Posterior vena cava (tissue), 2 donors: ENCODE data around the gene ACR. TPM values are rescaled to one million over a fixed set of nuclear protein-coding genes. Genes with fewer than 3 reads are reported as not detected.
"Not testable (repeated sequence)": the region's sequence is repeated elsewhere in the genome, so short reads cannot be mapped to it uniquely, and the experiment has no call there.

ENCODE experiments used
- DNase-seq: peaks from one replicate; pipeline ENCODE4 v3.0.0-alpha.2; 2020; ENCODE audit warnings: low spot score
- intact Hi-C, 2 donors: fragments of 100-400 bp; cut with DNase I; formaldehyde crosslinking; loops; one replicate each; pipeline versions ENCODE4 v1.14.1 to v1.14.2; 2022 to 2023
- total RNA-seq, 2 donors: library from RNA; stranded (reverse); fragmentation: NEBNext Ultra II Directional; extraction: Animal tissue kit (Norgen Biotek cat#: 25700); gene quantifications; one replicate each; pipeline ENCODE4 v1.2.1, GENCODE V29; 2021
- donor health status: DM: yes; HTN: yes; CAD: no.
- donor health status: DM: yes; HTN: yes; CAD: no.

The ACR gene
- total RNA-seq, 2 donors from 2014 or later: 0.65 to 2.6 TPM

DNA sequence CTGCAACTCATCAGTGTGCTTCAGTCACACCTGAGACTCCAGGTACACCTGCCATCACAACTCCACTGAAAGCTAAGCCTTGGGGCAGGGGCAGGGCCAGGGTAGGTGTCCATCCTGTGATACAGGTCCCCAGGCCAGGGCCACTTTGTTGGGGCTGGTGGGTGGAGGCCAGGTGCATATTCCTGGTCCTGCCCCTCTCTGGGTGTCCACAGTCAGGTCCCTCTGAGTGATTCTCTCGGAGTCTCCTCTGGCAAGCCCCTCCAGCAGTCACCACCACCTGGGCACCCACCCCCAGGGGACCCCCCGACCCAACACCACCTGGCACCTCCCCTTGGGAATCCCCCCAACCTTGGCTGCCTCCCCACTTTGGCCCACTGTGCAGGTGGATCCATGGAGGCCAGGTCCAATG is 9.5 kb upstream of the ACR start:
- intact Hi-C loops: no loop called here
- peak; percentile 72 for DNase-seq

DNA sequence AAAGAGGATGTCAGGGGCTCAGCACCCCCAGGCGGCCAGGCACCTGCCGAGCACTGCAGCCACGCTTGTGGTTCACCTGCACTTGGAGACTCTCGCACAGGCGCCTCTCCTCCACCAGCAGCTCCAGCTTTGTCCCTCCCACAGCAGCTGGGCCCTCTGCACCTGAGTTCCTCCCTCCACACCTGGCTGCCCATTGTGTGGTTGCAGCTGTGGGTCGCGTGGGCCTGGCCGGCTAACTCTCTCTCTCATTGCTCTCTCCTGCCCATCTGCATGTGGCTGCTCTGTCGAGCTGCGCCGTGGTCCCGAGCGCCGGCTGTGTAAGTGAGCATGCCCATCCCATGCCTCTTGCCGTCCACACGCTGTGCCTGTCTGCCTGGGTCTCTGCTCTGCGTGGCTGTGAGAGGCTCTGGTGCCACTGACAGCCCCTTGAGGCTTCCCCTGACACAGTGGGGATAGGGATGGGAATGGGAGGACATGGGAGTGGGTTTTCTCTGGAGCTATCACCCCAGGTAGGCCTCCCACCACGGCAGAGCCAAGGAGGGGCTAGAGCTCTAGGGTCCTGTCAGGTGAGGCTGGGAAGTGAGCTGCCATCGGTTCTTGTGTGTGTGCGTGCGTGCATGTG is 8.5 kb upstream of the ACR start:
- DNase-seq: peak; percentile 70
- intact Hi-C loops: no loop called here

DNA sequence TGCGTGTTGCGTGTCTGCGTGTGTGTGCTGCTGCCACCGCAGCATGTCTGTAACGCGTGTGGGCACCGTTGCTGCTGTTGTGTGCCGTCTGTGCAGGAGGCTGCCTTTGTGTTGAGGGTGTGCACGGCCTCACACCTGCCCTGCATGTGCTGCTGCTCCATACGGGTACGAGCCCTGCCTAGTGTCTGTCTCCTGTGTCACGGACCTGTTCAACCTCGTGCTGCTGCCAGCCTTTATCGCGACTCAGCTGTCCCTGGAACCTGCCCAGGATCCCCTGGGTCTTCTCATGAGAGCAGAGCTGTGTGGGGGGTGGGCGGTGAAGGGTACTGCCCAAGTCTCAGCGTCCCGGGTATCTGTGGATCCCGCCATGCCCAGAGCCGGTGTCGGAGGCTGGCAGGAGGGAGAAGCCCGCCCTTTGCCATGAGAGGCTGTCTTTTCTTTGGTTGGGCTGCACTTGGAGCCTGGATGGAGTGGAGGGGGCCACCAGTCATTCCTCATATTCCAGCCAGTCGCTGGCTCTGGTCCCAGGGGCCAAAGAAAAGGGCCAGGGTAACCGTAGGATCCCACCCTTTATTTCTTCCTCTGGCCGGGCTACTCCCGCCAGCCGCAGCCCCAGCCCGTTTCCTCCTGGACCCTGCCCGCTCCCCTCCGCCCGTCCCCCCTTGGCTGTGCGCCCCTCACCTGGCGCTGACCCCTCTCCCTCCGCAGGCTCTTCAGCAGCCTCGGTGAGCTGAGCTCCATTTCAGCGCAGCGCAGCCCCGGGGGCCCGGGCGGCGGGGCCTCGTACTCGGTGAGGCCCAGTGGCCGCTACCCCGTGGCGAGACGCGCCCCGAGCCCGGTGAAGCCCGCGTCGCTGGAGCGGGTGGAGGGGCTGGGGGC is 7.8 kb upstream of the ACR start:
- peak; percentile 72 for DNase-seq
- intact Hi-C loops: no loop called here

DNA sequence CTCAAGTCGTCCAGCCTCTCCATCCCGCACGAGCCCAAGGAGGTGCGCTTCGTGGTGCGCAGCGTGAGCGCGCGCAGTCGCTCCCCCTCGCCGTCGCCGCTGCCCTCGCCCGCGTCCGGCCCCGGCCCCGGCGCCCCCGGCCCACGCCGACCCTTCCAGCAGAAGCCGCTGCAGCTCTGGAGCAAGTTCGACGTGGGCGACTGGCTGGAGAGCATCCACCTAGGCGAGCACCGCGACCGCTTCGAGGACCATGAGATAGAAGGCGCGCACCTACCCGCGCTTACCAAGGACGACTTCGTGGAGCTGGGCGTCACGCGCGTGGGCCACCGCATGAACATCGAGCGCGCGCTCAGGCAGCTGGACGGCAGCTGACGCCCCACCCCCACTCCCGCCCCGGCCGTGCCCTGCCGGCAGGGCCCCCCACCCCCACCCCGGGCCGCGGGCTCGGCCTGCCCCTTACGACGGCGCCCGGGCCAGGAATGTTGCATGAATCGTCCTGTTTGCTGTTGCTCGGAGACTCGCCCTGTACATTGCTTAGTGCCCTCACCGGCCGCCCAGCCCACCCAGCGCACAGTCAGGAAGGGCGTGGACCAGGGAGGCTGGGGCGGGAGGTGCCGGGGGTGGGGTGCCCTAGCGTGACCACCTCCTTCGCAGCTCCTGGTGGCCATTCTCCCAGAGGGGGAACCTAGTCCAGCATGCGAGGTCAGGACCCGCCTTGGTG is 6.9 kb upstream of the ACR start:
- intact Hi-C loops: no loop called here
- peak; percentile 81 for DNase-seq

DNA sequence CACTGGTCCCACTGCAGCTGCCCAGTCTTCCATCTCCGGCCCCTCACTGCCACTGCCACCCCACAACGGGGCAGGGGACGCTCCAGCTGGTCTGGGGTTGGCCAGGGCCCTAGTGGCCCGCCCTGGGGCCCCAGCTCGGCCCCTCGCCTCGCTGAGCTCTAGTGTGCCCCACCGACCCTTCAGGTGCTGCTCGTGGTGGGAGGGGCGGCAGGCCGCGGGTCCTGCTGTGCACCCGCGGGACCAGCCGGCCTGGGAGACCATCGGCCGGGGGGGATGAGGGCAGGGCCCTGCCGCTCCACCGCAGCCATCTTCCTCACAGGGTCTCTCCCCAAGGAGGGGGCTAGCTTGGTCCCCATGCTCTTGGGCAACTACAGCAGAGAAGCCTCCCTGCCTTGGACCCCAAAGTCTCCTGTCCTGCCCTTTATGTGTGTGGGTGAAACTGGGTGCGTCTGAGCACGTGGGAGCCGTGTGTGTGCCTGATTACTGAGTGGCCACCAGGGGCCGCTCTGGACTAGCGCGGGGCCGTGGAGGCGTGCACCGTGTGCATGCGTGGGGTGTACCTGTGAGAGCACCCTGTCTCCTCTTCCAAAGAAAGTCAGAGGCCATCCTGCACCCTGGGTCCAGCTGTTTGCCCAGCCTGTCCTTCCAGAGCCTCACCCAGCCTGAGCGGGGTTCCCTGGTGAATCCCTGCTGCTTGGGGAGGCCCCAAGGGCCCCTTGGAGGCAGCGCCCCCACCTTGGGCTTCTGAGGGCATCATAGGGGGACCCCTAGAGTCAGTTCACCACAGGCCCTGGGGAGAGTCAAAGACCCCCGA is 6.0 kb upstream of the ACR start:
- DNase-seq: peak; percentile 76
- intact Hi-C loops: no loop called here

DNA sequence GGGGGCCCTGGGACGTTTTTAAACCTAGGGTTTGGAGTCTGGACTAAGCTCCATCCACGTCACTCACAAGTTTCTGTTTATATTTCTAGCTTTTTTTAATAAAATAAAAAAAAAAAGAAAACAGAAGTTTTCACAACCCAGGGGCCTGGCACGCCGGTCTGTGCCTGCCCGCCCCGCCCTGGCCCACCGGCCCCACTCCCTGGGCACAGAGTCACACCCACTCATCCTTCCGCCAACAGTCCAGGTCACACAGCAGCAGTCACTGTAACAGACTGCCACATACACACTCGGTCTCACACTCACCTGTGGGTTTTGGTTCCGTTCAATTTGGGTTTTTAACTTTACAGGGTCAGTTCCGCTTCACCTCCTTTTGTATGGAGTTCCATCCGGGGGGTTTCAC is 5.3 kb upstream of the ACR start:
- intact Hi-C loops: no loop called here
- DNase-seq: no peak

DNA sequence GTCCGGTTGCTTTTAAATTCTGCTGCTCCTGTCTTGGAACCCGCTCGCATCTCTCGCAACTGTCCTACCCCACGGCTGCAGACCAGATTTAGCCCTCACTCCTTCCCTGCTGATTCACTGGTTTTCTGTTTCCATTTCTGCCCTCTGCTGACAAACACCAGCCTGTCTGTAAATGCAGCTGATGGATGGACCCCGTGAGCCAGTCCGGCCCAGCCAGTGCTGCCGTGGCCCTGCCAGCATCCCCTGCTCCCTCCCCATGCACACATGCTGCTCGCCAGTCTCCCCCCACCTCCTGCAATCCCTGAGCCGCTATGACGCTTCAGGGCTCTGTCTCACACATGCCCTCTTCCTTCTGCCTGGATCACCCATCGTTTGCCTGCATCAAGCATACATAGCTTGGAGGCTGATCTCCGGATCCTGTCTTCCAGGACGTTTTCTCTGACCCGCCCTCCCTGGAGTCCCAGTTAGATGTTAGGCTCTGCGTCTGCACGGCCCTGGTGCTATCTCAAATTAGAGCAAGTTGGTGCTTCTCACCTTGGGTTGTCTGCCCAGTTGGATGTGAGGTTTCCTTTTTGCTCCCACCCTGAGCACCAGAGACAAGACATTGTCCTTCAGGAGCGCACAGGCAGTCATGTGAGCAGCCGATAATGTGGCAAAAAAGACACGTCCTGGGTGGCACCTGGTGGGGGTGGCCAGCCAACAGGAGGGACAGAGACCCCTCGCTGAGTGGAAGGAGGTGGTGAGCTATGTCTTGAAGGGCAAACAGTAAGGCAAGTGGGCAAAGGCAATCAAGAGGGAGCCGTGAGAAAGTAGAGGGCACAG is 4.3 kb upstream of the ACR start:
- peak; percentile 70 for DNase-seq
- intact Hi-C loops: no loop called here

DNA sequence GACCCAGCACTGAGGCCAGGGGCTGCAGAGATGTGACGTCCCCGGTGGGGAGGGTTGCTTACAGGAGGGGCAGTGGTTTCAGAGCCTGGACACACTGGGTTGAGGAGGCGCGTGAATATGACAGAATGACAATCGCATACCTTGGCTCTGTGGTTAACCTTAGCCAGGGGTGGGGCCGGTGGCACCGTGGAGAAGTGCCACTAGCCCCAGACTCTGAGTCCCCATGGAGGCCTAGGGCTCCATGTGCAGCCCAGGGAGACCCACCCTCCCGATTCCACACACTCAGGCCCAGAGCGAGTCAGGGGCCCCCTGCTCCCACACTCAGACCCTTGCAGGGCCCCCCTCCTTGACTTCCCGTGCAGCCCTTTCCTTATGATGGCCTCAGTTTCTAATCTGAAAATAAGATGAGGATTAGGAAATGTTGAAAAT is 3.6 kb upstream of the ACR start:
- no peak for DNase-seq
- intact Hi-C loops: no loop called here

DNA sequence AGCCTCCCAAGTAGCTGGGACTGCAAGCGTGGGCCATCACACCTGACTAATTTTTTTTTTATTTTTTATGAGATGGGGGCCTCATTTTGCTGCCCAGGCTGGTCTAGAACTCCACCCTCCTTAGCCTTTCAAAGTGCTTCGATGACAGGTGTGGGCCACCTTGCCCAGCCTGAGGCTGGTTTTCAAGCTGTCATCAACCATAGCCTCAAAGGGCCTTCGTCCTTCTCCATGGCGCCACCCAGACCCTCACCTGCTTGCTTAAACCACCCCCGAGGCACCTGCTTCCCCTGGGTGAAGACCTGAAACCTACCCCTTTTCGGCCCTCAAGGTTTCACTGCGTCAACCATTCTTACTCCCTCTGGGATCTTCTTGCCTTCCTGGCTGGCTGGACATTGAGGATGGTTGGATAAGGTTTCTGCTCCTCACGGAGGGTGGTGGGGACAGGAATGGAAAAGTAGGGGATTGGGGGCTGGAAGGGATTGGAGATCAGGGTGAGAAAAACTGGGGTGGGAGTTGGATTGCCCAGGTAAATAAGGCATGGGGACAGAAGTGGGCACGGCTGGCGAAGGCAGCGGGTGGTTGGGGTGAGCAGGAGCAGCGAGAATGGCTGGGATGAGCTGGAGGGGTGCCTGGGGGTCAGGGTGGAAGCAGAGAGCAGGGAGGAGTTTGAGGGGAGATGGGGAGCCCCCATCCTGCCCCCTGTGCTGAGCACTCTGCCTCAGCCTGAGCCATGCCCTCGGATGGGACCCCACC is 2.8 kb upstream of the ACR start:
- no peak for DNase-seq
- intact Hi-C loops: no loop called here

DNA sequence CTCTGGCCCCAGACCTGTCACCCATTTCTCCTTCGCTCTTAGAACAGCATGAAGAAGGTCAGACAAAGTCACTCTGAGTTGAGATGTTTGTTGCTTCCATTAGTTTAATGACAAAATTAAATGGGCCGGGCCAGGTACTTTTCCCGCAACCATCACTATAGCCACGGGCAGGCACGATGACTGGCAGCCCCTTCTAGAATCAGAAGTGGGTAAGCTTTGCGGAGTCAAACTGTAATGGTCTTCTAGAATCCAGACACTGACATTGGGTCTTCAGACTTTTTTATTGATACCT is 2.3 kb upstream of the ACR start:
- intact Hi-C loops: no loop called here
- no peak for DNase-seq

DNA sequence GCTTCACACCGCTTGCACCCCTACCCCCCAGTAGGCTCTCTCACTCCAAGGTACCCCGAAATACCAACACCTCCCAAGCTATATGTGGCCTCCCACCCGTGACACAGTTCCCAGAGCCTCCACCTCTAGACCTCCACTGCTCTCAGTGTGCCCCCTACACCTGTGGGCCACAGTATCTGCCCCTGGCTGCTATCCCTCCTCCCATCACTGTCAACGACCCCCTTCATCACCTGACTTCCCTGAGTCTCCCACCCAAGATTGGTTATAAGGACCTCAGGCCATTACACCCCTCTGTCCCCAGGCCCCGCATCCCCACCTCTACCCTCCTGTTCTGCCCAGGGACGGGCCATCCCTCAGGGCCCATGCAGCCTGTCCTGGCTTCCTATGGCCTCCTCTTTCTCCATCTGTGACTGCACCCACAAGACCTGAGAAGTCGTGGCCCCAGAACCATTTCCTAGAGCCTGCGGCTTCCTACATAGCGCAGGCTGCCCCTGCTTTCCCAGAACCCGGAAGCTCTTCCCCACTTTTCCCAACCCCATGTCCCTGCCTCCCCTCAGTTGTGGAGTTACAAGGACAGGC is 734 bp downstream of the ACR start:
- DNase-seq: peak; percentile 41
- intact Hi-C loops: no loop called here

DNA sequence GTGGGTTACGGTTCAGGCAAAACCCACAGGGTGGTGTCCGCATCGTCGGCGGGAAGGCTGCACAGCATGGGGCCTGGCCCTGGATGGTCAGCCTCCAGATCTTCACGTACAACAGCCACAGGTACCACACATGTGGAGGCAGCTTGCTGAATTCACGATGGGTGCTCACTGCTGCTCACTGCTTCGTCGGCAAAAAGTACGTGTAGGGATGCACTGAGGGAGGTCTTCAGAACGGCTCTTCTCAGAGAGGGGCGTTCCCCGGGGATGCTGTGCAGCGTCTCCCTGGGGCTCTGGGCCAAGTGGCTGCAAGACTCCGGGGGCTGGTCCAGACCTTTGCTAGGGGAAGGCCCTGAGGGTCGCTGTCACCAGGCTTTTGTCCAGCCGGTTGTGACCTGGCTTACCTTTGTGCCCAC is 1.3 kb downstream of the ACR start:
- intact Hi-C loops: no loop called here
- peak; percentile 56 for DNase-seq

DNA sequence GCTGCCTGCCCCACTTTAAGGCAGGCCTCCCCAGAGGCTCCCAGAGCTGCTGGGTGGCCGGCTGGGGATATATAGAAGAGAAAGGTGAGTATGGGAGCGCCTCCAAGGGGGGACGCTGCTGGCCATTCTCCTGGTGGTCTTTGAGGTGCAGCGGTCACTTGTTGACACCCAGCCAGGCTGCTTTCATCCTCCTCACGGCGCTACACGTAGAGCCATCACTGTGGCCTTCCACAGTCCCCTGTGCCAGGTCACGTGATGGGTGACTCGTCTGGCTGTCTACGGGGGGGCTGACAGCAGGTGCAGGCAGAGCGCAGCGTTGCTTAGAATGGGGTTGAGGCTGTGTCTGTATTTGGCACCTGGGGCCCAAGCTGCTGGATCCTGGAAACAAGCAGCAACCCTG is 1.9 kb downstream of the ACR start:
- intact Hi-C loops: no loop called here
- DNase-seq: peak; percentile 54

DNA sequence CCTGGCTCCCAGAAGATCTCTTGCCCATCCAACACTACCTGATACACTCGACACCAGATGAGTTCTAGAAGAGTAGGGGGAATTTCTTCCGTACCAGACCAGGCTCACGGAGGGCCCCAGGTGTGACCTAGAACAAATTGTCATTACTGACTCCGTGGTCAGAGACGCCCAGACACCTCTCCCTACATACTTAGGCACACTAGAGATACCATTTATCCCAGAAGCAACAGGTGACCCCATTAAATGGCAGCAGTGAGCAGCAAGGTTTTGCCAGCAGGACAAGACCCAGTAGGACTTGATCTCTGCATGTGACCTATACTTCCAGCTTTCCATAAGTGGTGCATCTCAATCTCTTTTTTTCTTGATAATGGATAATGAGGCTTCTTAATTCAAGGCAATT is 2.7 kb downstream of the ACR start:
- DNase-seq, intact Hi-C loops: not testable (repeated sequence)

DNA sequence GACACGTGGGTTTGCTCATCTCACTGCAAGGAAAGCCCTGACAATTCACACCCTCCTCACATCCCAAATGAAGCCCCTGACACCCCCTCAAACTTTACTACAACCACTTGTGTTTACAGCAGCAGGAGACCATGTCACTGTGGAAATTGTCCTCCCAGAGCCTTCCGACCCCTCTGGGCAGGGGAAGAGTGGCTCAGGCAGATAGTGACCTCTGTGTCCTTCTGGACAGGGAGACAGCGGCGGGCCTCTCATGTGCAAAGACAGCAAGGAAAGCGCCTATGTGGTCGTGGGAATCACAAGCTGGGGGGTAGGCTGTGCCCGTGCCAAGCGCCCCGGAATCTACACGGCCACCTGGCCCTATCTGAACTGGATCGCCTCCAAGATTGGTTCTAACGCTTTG is 6.4 kb downstream of the ACR start:
- intact Hi-C loops, DNase-seq: not testable (repeated sequence)

DNA sequence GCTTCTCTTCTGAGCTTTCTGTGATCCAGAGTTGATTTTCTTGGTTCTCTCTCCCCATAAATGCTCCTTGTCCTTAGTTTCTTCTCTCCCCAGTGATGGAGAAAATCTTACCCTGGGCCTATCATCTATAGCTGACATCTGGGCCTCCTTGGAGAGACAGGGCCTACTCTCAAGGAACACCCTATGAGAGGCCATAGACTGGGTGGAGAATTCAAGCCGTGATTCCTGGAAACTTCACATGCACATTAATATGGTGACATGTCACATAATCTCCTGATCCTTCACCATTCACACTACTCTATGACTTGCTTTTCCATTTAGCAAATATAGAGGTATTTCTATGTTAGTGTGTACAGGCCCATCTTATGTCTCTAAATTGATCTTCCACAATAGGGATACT is 9.5 kb downstream of the ACR start:
- intact Hi-C loops, DNase-seq: not testable (repeated sequence)

DNA sequence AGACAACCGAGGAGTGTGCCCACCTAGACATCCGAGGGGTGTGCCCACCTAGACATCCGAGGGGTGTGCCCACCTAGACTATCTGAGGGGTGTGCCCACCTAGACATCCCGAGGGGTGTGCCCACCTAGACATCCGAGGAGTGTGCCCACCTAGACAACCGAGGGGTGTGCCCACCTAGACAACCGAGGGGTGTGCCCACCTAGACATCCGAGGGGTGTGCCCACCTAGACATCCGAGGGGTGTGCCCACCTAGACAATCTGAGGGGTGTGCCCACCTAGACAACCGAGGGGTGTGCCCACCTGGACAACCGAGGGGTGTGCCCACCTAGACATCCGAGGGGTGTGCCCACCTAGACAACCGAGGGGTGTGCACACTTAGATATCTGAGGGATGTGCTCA is 10.6 kb downstream of the ACR start:
- intact Hi-C loops: loop anchor here in 1 of 2 donors (2.0 kb wide), 1 partner anchor 40 kb away; no protein-coding TSS in a partner anchor
- not testable (repeated sequence) for DNase-seq
